Measurements from ENCODE around the gene CRB1. TPM values are rescaled to one million over a fixed set of nuclear protein-coding genes. Genes with fewer than 3 reads are reported as not detected.

The CRB1 gene
- total RNA-seq, 1 experiment from 2014 or later, result not detected

- Histone ChIP-seq H3K9me2 (ENCODE audit: insufficient read depth) (0 out of 2 replicates have a peak, but pooled peaks cover 3% of the 10 kb centered on the region), H3K4me3 (no peak overlapping the region), H3F3A (ENCODE audit: insufficient read depth, low read depth) (no peaks in the 10 kb centered on the region), H2AFZ (no peak overlapping the region), H4K20me1 (ENCODE audit: insufficient read depth) (no peaks in the 10 kb centered on the region), H3K4me2 (no peak overlapping the region), H3K79me2 (ENCODE audit: low read depth) (no peaks in the 10 kb centered on the region), H3K4me1 (replicated peaks; ENCODE audit: insufficient read depth) (peaks cover 6% of the 10 kb centered on the region; the same call in 1 of the 2 replicates), H3K9me3 (ENCODE audit: insufficient read depth, low read depth) (no peaks in the 10 kb centered on the region; the same call in 1 of the 2 replicates), H3K36me3 (ENCODE audit: low read depth) (no peaks in the 10 kb centered on the region), H3K27me3 (ENCODE audit: insufficient read depth, low read depth) (no peaks in the 10 kb centered on the region), H3K27ac (no peak overlapping the region)
- TF ChIP-seq CTCF (conservative IDR thresholded peaks at IDR 0.05), result no peak
- TF ChIP-seq EZH2 (IDR thresholded peaks at IDR 0.05; ENCODE audit: low read depth), result no peak
- intact Hi-C loops (cut with micrococcal nuclease; ENCODE audit: unreplicated experiment), result no loop called here
- no peak for DNase-seq
- no TSS peak for BruUV-seq (replicated peaks)
- POLR2A ChIA-PET (ENCODE audit: unreplicated experiment), result no interaction called here
- CTCF ChIA-PET, result no interaction called here
Measured at GRCh38 chr1:197313713-197314112, 45.7 kb downstream of the CRB1 start.

- Histone ChIP-seq H3K79me2 (ENCODE audit: low read depth) (no peaks in the 10 kb centered on the region), H3K9me3 (ENCODE audit: insufficient read depth, low read depth) (no peaks in the 10 kb centered on the region), H3K27me3 (ENCODE audit: insufficient read depth, low read depth) (no peaks in the 10 kb centered on the region), H3K27ac (no peak overlapping the region), H3K9me2 (ENCODE audit: insufficient read depth) (0 out of 2 replicates have a peak, but pooled peaks cover 3% of the 10 kb centered on the region), H3K4me1 (replicated peaks; ENCODE audit: insufficient read depth) (peaks cover 6% of the 10 kb centered on the region; the same call in 1 of the 2 replicates), H3K4me3 (no peak overlapping the region), H2AFZ (no peak overlapping the region; the same call in 1 of the 2 replicates), H3F3A (ENCODE audit: insufficient read depth, low read depth) (no peaks in the 10 kb centered on the region), H3K4me2 (no peak overlapping the region), H4K20me1 (ENCODE audit: insufficient read depth) (no peaks in the 10 kb centered on the region), H3K36me3 (ENCODE audit: low read depth) (no peaks in the 10 kb centered on the region)
- intact Hi-C loops (cut with micrococcal nuclease; ENCODE audit: unreplicated experiment), result no loop called here
- DNase-seq, result no peak
- ChIA-PET POLR2A (ENCODE audit: unreplicated experiment) (no interaction called here), CTCF (interaction anchor here (0.7 kb wide), 1 partner anchor 205 kb away, joined by 3 read pairs; no protein-coding TSS in a partner anchor)
- no TSS peak for BruUV-seq (replicated peaks)
- no peak for TF ChIP-seq EZH2 (IDR thresholded peaks at IDR 0.05; ENCODE audit: low read depth)
- TF ChIP-seq CTCF (conservative IDR thresholded peaks at IDR 0.05), result no peak
Measured at GRCh38 chr1:197314682-197315081, 46.6 kb downstream of the CRB1 start.

GRCh38 chr1:197319631-197320030 is 51.6 kb downstream of the CRB1 start:
- ChIA-PET POLR2A (ENCODE audit: unreplicated experiment) (no interaction called here), CTCF (no interaction called here)
- no peaks in the 10 kb centered on the region for H3F3A ChIP-seq (ENCODE audit: insufficient read depth, low read depth)
- H3K27ac ChIP-seq, result no peak overlapping the region
- no peaks in the 10 kb centered on the region for H3K9me2 ChIP-seq (ENCODE audit: insufficient read depth)
- no peaks in the 10 kb centered on the region for H3K79me2 ChIP-seq (ENCODE audit: low read depth)
- no peak for DNase-seq
- intact Hi-C loops (cut with micrococcal nuclease; ENCODE audit: unreplicated experiment), result loop anchor here (10.0 kb wide), 1 partner anchor 135 kb away; no protein-coding TSS in a partner anchor
- no peaks in the 10 kb centered on the region for H3K9me3 ChIP-seq (ENCODE audit: insufficient read depth, low read depth)
- no peak overlapping the region for H2AFZ ChIP-seq
- no TSS peak for BruUV-seq (replicated peaks)
- no peak overlapping the region for H3K4me2 ChIP-seq
- H3K4me1 ChIP-seq (replicated peaks; ENCODE audit: insufficient read depth), result no peaks in the 10 kb centered on the region
- H3K27me3 ChIP-seq (ENCODE audit: insufficient read depth, low read depth), result no peaks in the 10 kb centered on the region
- TF ChIP-seq EZH2 (IDR thresholded peaks at IDR 0.05; ENCODE audit: low read depth) (no peak), CTCF (conservative IDR thresholded peaks at IDR 0.05) (no peak)
- no peaks in the 10 kb centered on the region for H3K36me3 ChIP-seq (ENCODE audit: low read depth)
- H4K20me1 ChIP-seq (ENCODE audit: insufficient read depth), result no peaks in the 10 kb centered on the region
- no peak overlapping the region for H3K4me3 ChIP-seq

All from PC-9 (cell line).